ENCODE results near the gene C20orf202. TPM values are rescaled to one million over a fixed set of nuclear protein-coding genes. Genes with fewer than 3 reads are reported as not detected.

Gene C20orf202
- total RNA-seq, 4 donors from 2014 or later = 1.1 TPM; not detected in 3

DNA sequence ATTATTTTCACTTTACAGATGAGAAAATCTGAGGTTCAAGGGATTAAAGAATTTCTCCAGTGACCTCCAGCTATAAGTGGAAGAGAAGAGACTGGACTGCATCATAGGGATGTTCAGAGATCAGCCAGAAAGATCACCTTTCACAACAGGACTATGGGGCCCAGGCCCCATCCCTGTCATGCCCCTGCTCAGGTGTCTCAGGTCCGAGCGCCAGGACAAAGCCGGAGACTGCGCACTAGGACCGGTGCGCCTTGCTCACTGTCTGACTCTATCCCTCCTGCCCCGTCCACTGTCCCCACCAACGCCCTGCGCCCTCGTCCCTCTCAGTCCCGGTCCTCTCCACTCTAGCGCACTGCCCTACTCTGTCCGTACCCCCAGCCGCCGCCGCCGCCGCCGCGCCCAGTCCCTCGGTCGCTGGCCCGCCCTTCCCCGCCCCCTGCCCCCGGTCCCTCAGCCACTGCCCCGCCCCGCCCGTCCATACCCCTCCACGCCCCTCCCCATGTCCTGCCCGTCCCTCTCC lies 22.1 kb downstream of the C20orf202 start:
- H3K36me3 ChIP-seq = no peaks in the 10 kb centered on the region
- H3K4me3 ChIP-seq = peak overlapping the region; percentile 21 to 71 (median 53)
- TF ChIP-seq, protein P1, sequence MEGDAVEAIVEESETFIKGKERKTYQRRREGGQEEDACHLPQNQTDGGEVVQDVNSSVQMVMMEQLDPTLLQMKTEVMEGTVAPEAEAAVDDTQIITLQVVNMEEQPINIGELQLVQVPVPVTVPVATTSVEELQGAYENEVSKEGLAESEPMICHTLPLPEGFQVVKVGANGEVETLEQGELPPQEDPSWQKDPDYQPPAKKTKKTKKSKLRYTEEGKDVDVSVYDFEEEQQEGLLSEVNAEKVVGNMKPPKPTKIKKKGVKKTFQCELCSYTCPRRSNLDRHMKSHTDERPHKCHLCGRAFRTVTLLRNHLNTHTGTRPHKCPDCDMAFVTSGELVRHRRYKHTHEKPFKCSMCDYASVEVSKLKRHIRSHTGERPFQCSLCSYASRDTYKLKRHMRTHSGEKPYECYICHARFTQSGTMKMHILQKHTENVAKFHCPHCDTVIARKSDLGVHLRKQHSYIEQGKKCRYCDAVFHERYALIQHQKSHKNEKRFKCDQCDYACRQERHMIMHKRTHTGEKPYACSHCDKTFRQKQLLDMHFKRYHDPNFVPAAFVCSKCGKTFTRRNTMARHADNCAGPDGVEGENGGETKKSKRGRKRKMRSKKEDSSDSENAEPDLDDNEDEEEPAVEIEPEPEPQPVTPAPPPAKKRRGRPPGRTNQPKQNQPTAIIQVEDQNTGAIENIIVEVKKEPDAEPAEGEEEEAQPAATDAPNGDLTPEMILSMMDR (IDR thresholded peaks at IDR 0.05) = no peak
- no peak for TF ChIP-seq POLR2A (IDR thresholded peaks at IDR 0.05)
- H3K9me3 ChIP-seq = peaks cover 0 to 8% (median 0%) of the 10 kb centered on the region in 3 donors
- peak overlapping the region in 3 of 4 donors; percentile 57 to 63 (median 60) for H3K27ac ChIP-seq
- H3K4me1 ChIP-seq = peaks cover 12 to 21% (median 17%) of the 10 kb centered on the region in 3 donors
- peaks cover 7 to 45% (median 12%) of the 10 kb centered on the region in 4 donors for H3K27me3 ChIP-seq
- intact Hi-C loops (cut with DNase I) = no loop called here
- 5 to 13% methylated on average over 15 to 16 of the region's 30 CpGs for WGBS, 2 donors
- DNase-seq = no peak

- no peak for DNase-seq
- WGBS, 2 donors = 0% methylated on average over 9 to 25 of the region's 88 CpGs
- H3K4me3 ChIP-seq = peak within 1 kb of the TSS; percentile 56 to 71 (median 62)
- H3K27ac ChIP-seq = peak within 1 kb of the TSS; percentile 48 to 63 (median 58)
- H3K4me1 ChIP-seq = peaks cover 12 to 21% (median 17%) of the 10 kb centered on the region in 3 donors
- H3K36me3 ChIP-seq = no peaks in the 10 kb centered on the region
- TF ChIP-seq POLR2A (IDR thresholded peaks at IDR 0.05) = no peak
- TF ChIP-seq, protein P1 (IDR thresholded peaks at IDR 0.05) = no peak
- peaks cover 7 to 51% (median 12%) of the 10 kb centered on the region in 4 donors for H3K27me3 ChIP-seq
- peaks cover 0 to 8% (median 0%) of the 10 kb centered on the region in 3 donors for H3K9me3 ChIP-seq
- intact Hi-C loops (cut with DNase I) = no loop called here
Observed at GRCh38 chr20:1225783-1226654, 22.8 kb downstream of the C20orf202 start, which contains the start of gene RAD21L1. Gene RAD21L1, plus strand, starts transcription at chr20:1226044. Its CDS starts 2,410 bp downstream, at chr20:1228454.

- H3K36me3 ChIP-seq = no peaks in the 10 kb centered on the region
- H3K4me3 ChIP-seq = no peak overlapping the region
- 84 to 89% methylated on average over 3 of the region's 3 CpGs for WGBS, 2 donors
Observed at GRCh38 chr20:1229541-1229940, 26.3 kb downstream of the C20orf202 start.

DNA sequence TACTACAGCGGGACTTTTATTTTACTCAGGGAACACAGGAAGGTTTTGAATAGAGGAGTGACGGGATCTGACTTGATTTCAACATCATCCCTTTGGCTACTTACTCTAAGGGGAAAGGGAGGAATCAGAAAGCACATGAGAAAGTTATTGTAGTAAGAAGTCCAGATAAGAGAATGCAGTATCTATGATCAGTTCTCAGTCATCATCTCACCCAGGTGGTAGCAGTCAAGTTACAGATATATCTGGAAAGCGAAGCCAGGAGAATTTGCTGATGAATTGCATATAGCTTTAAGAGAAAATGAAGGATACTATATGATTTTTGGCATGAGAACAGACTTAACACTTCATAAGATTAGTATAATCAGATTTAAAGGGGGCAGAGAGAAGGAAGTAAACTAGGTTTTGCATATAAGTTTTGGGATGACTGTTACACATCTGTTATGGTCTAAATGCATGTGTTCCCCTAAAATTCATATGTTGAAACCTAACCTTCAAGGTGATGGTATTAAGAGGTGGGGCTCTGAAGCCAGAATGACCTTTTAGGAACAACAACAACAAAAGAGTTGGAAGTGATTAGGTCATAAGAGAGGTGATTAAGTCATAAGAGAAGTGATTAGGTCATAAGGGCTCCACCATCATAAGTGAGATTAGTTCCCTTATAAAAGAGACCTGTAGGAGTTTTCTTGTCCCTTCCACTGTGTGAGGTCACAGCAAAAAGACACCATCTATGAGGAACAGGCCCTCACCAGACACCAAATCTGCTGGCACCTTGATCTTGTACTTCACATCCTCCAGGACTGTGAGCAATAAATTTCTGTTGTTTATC lies 29.2 kb downstream of the C20orf202 start:
- H3K9me3 ChIP-seq = no peaks in the 10 kb centered on the region
- peaks cover 1 to 61% (median 4%) of the 10 kb centered on the region in 4 donors for H3K27me3 ChIP-seq
- H3K27ac ChIP-seq = no peak overlapping the region
- no peak for DNase-seq
- TF ChIP-seq POLR2A (IDR thresholded peaks at IDR 0.05) = no peak
- TF ChIP-seq, protein P1 (IDR thresholded peaks at IDR 0.05) = no peak
- H3K4me1 ChIP-seq = peaks cover 0 to under 1% (median 0%) of the 10 kb centered on the region in 3 donors
- WGBS, 2 donors = 82 to 88% methylated on average over 3 of the region's 3 CpGs
- no peaks in the 10 kb centered on the region for H3K36me3 ChIP-seq
- no peak overlapping the region for H3K4me3 ChIP-seq
- intact Hi-C loops (cut with DNase I) = no loop called here

More at GRCh38 chr20:1229541-1229940, 26.3 kb downstream of the C20orf202 start:
- intact Hi-C loops (cut with DNase I) = no loop called here
- Histone ChIP-seq H3K27ac (no peak overlapping the region), H3K4me1 (peaks cover 12 to 21% (median 17%) of the 10 kb centered on the region in 3 donors), H3K9me3 (no peaks in the 10 kb centered on the region), H3K27me3 (peaks cover 7 to 68% (median 12%) of the 10 kb centered on the region in 4 donors)
- no peak for TF ChIP-seq POLR2A (IDR thresholded peaks at IDR 0.05)
- TF ChIP-seq, protein P1 (IDR thresholded peaks at IDR 0.05) = no peak
- DNase-seq = no peak
